ENCODE measurements around the gene APOBEC3B. TPM values are rescaled to one million over a fixed set of nuclear protein-coding genes. Genes with fewer than 3 reads are reported as not detected.

Gene APOBEC3B
- polyA plus RNA-seq, 3 donors, result 5.9 to 7.6 (median 6.5) TPM

DNA sequence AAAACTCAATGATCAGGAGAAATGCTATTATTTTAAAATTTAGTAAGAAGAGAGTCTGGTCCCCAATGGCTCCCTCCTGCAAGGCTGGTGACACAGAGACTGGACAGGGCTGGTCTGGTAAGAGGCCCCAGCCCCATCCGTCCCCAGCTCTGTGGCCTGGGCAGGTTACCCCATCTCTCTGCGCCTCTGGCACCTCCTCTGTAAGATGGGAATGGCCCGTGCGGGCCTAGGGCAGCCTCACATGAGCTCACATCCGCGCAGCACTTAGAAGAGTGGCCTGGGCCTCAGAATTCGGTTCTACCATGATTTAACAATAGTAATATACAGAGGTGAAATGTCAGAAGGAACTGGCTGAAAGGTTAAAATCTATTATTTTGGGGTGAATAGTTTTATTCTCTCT is 59.8 kb downstream of the APOBEC3B start:
- no peak for DNase-seq (ENCODE audit: extremely low read depth in 1 of 11, low read depth in 9 of 11, low spot score in 4 of 11)

Other genes with a start within 250 kb of the APOBEC3B start
- 10 to 100 TPM; 50.4 to 72.6 (median 66.3) TPM for gene SUN2, start 226.3 kb upstream of the APOBEC3B start, polyA plus RNA-seq (ENCODE audit: insufficient read length in 3 of 3)
- gene DNAL4, start 188.2 kb upstream of the APOBEC3B start, polyA plus RNA-seq (ENCODE audit: insufficient read length in 3 of 3), result 10 to 100 TPM; 32.7 to 39.7 (median 38.3) TPM
- gene NPTXR, start 138.3 kb upstream of the APOBEC3B start, polyA plus RNA-seq (ENCODE audit: insufficient read length in 3 of 3), result 1 to 10 TPM; 3.7 to 5.5 (median 4.3) TPM
- 10 to 100 TPM; 34.6 to 45.5 (median 44.8) TPM for gene CBX6, start 110.1 kb upstream of the APOBEC3B start, polyA plus RNA-seq (ENCODE audit: insufficient read length in 3 of 3)
- under 1 TPM; 0.22 to 0.61 (median 0.42) TPM for gene APOBEC3A, start 24.7 kb upstream of the APOBEC3B start, polyA plus RNA-seq (ENCODE audit: insufficient read length in 3 of 3)
- 10 to 100 TPM in 2 of 3 donors, 1 to 10 TPM in 1; 9.6 to 10.6 (median 10.2) TPM for gene APOBEC3C, start 31.9 kb downstream of the APOBEC3B start, polyA plus RNA-seq (ENCODE audit: insufficient read length in 3 of 3)
- gene APOBEC3D, start 38.8 kb downstream of the APOBEC3B start, polyA plus RNA-seq (ENCODE audit: insufficient read length in 3 of 3), result 1 to 10 TPM in 2 of 3 donors, under 1 TPM in 1; 0.46 to 1.8 (median 1.2) TPM
- 1 to 10 TPM; 7.6 to 9.7 (median 8.2) TPM for gene APOBEC3F, start 58.5 kb downstream of the APOBEC3B start, polyA plus RNA-seq (ENCODE audit: insufficient read length in 3 of 3)
- gene APOBEC3G, start 94.9 kb downstream of the APOBEC3B start, polyA plus RNA-seq (ENCODE audit: insufficient read length in 3 of 3), result 1 to 10 TPM; 5.5 to 8.8 (median 8.3) TPM
- gene APOBEC3H, start 114.9 kb downstream of the APOBEC3B start, polyA plus RNA-seq (ENCODE audit: insufficient read length in 3 of 3), result under 1 TPM in 2 of 3 donors, not detected in 1; 0.13 to 0.26 TPM
- gene CBX7, start 170.3 kb downstream of the APOBEC3B start, polyA plus RNA-seq (ENCODE audit: insufficient read length in 3 of 3), result 10 to 100 TPM in 1 of 3 donors, 1 to 10 TPM in 2; 7.1 to 13.8 (median 8.1) TPM

Measured in renal cortex interstitium (tissue), 11 donors.